ENCODE measurements around the gene SLC25A40.
A peak's percentile ranks its signal among the peaks of the same experiment; 100 is the strongest.
"Not testable (repeated sequence)": the region's sequence is repeated elsewhere in the genome, so short reads cannot be mapped to it uniquely, and the experiment has no call there.

Gene SLC25A40, protein sequence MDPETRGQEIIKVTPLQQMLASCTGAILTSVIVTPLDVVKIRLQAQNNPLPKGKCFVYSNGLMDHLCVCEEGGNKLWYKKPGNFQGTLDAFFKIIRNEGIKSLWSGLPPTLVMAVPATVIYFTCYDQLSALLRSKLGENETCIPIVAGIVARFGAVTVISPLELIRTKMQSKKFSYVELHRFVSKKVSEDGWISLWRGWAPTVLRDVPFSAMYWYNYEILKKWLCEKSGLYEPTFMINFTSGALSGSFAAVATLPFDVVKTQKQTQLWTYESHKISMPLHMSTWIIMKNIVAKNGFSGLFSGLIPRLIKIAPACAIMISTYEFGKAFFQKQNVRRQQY

DNA sequence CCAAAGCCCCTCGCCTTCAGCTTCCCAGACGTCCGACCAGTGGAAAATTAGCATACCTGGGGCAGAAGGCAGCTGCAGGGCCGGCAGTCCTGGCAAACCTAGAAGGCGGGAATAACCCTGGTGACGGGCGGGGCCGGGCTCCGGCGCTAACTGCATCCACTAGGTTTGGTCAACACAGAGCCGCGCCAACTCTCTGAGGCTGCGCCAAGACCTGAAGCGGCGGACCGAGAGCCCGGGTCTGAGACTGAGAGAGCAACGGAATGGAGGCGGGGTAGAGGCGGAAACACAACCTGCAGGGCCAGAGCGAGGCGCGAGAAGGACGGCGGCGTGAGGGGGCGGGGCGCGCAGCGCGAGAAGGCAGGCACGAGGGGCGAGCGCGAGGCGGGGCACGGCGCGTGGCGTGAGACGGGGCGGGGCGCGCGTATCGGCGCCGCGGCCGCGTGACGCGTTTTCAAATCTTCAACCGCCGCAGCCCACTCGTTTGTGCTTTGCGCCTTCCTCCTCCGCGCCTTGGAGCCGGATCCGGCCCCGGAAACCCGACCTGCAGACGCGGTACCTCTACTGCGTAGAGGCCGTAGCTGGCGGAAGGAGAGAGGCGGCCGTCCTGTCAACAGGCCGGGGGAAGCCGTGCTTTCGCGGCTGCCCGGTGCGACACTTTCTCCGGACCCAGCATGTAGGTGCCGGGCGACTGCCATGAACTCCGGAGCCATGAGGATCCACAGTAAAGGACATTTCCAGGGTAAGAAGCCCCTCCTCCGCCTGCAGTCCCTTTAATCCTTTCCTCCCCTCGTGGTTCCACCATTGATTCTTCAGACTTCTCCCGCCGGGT lies at the start of gene SLC25A40, which contains the start of gene DBF4:
Gene SLC25A40 (minus strand): TSS at position 321 of the 829 bp plus-strand sequence. CDS start 17,633 bp downstream, outside the sequence.
Gene DBF4 (plus strand): TSS at position 454 of the 829 bp plus-strand sequence. CDS start 240 bp downstream, at position 694.
- peak; percentile 95 for DNase-seq (ENCODE audit: low read depth)
- peak within 1 kb of the TSS; percentile 89 for H3K4me3 ChIP-seq (ENCODE audit: low read depth, low read length)
- TF ChIP-seq, protein P1, sequence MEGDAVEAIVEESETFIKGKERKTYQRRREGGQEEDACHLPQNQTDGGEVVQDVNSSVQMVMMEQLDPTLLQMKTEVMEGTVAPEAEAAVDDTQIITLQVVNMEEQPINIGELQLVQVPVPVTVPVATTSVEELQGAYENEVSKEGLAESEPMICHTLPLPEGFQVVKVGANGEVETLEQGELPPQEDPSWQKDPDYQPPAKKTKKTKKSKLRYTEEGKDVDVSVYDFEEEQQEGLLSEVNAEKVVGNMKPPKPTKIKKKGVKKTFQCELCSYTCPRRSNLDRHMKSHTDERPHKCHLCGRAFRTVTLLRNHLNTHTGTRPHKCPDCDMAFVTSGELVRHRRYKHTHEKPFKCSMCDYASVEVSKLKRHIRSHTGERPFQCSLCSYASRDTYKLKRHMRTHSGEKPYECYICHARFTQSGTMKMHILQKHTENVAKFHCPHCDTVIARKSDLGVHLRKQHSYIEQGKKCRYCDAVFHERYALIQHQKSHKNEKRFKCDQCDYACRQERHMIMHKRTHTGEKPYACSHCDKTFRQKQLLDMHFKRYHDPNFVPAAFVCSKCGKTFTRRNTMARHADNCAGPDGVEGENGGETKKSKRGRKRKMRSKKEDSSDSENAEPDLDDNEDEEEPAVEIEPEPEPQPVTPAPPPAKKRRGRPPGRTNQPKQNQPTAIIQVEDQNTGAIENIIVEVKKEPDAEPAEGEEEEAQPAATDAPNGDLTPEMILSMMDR (conservative IDR thresholded peaks at IDR 0.05; ENCODE audit: low read depth, low read length), result no peak

DNA sequence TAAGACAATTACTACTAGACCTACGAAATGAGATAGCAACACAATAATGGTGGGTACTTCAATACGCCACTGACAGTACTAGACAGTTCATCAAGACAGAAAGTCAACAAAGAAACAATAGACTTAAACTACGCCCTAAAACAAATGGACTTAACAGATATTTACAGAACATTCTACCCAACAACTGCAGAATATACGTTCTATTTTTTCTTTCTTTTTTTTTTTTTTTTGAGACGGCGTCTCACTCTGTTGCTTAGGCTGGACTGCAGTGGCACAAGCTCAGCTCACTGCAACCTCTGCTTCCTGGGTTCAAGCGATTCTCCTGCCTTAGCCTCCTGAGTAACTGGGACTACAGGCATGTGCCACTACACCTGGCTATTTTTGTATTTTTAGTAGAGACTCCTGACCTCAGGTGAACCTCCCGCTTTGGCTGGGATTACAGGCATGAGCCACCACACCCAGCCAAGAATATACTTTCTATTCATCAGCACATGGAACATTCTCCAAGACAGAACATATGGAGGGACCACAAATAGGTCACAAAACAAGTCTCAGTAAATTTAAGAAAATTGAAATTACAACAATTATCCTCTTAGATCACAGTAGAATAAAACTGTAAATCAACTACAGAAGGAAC lies 46.7 kb upstream of the SLC25A40 start:
- DNase-seq (ENCODE audit: low read depth); H3K4me3 ChIP-seq (ENCODE audit: low read depth, low read length): not testable (repeated sequence)

DNA sequence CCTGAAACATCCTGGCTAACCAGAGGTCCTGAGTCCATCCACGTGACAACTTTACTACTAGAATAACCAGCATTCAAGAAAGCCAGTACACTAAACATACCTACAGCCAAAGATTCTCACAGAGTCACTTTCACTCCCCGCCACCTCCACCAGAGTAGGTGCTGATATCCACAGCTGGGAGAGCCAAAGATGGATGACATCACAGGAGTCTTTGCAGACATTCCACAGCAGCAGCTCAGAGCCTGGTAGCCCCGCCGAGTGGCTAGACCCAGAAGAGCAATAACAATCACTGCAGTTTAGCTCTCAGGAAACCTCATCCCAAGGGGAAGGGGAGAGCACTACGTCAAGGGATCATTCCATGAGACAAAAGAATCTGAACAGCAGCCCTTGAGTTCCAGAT lies 44.4 kb upstream of the SLC25A40 start:
- TF ChIP-seq, protein P1 (conservative IDR thresholded peaks at IDR 0.05; ENCODE audit: low read depth, low read length), result peak; percentile 13
- no peak overlapping the region for H3K4me3 ChIP-seq (ENCODE audit: low read depth, low read length)
- DNase-seq (ENCODE audit: low read depth), result peak; percentile 44

DNA sequence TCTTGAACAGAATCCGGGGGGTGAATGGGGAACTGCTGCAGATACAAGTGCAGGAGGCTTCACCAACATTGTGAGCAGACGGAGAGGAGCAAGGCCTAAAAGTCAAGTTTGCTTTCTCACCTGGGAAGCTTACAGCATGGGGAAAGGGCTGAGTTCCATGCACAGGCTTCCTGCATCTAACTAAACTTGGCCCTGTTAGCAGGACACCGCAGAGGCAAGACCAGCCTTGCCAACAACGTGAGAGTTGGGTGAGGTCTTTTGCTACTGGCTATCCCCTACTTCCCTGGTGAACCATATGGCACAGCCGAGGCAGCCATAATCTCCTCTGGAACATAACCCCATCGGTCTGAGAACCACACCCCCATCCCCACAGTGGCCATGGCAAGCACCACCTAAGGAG lies 43.7 kb upstream of the SLC25A40 start:
- TF ChIP-seq, protein P1 (conservative IDR thresholded peaks at IDR 0.05; ENCODE audit: low read depth, low read length), result no peak
- no peak overlapping the region for H3K4me3 ChIP-seq (ENCODE audit: low read depth, low read length)
- no peak for DNase-seq (ENCODE audit: low read depth)

DNA sequence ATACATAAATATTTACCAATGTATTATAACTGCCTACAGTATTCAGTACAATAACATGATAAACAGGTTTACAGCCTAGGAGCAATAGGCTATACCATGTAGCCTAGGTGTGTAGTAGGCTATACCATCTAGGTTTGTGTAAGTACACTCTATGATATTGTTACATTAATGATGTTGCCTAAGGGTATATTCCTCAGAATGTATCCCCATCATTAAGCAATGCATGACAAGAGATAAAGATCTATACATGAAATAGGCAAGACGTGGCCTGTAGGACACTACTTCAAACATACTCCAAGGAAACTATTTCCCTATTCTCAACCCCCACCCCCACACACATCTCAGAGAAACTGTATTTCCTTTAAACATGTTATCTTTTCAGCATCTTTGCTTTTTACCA lies 42.6 kb upstream of the SLC25A40 start:
- DNase-seq (ENCODE audit: low read depth), result no peak
- TF ChIP-seq, protein P1 (conservative IDR thresholded peaks at IDR 0.05; ENCODE audit: low read depth, low read length), result no peak
- H3K4me3 ChIP-seq (ENCODE audit: low read depth, low read length), result no peak overlapping the region

DNA sequence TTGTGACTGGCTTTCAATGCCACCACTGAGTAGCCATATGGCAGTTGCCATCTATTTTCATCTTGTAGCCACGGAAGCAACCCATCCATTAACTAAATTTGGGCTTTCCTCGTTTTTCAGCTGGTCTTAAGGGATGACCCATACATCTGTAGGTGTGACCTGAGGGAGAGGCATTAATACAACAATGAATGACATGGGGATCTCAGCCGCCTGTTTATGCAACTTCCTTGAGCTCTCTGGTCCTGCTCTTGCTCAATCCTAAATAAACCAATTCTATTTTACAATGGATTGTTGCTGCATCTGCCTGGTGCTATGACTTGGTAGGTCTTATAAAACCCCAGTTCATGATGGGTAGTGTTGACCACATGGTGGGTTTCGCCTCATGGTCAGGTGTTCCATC lies 36.0 kb upstream of the SLC25A40 start:
- TF ChIP-seq, protein P1 (conservative IDR thresholded peaks at IDR 0.05; ENCODE audit: low read depth, low read length), result no peak
- no peak for DNase-seq (ENCODE audit: low read depth)
- no peak overlapping the region for H3K4me3 ChIP-seq (ENCODE audit: low read depth, low read length)

DNA sequence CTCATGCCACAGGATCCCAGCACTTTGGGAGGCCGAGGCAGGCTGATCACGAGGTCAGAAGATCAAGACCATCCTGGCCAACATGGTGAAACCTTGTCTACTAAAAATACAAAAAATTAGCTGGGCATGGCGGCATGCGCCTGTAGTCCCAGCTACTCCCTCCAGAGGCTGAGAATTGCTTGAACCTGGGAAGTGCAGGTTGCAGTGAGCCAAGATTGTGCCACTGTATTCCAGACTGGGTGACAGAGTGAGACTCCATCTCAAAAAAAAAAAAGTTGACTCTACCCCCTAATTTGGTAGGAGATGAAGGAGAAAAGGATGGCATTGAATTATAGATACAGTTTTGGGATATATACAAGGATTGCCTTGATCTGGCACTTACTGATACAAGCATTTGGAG lies 32.7 kb upstream of the SLC25A40 start:
- not testable (repeated sequence) for H3K4me3 ChIP-seq (ENCODE audit: low read depth, low read length); DNase-seq (ENCODE audit: low read depth)

DNA sequence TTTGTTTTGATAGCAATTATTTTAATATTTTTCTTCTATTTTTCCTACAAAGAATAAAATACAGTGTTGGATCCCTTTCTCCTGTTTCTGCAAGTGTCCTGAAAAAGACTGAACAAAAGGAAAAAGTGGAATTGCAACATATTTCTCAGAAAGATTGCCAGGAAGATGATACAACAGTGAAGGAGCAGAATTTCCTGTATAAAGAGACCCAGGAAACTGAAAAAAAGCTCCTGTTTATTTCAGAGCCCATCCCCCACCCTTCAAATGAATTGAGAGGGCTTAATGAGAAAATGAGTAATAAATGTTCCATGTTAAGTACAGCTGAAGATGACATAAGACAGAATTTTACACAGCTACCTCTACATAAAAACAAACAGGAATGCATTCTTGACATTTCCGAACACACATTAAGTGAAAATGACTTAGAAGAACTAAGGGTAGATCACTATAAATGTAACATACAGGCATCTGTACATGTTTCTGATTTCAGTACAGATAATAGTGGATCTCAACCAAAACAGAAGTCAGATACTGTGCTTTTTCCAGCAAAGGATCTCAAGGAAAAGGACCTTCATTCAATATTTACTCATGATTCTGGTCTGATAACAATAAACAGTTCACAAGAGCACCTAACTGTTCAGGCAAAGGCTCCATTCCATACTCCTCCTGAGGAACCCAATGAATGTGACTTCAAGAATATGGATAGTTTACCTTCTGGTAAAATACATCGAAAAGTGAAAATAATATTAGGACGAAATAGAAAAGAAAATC lies 31.2 kb upstream of the SLC25A40 start:
- DNase-seq (ENCODE audit: low read depth), result peak; percentile 52
- not testable (repeated sequence) for H3K4me3 ChIP-seq (ENCODE audit: low read depth, low read length)
